ENCODE data around the gene ELN.

- TF ChIP-seq POLR2AphosphoS5 (IDR thresholded peaks at IDR 0.05; ENCODE audit: insufficient read depth, low read depth, low read length) (no peak), EZH2 (IDR thresholded peaks at IDR 0.05; ENCODE audit: borderline replicate concordance, low read depth, low read length, severe bottlenecking) (no peak), CTCF (IDR thresholded peaks at IDR 0.05; ENCODE audit: extremely low read depth in 1 of 2, insufficient read depth in 1 of 2, low read depth in 1 of 2, low read length in 2 of 2) (no peak)
Observed at GRCh38 chr7:74058486-74058885, 30.5 kb downstream of the ELN start.

Data from endothelial cell of umbilical vein (primary cell).